ENCODE data around the gene SFT2D3.

GRCh38 chr2:127688405-127688804 lies 12.9 kb upstream of the SFT2D3 start:
- TF ChIP-seq CTCF (IDR thresholded peaks at IDR 0.05): no peak
- TF ChIP-seq POLR2A (IDR thresholded peaks at IDR 0.05): no peak

Measured in body of pancreas (tissue), 4 donors.